ENCODE data around the gene VPREB3.

Gene VPREB3

GRCh38 chr22:23714596-23715578 is 39.3 kb downstream of the VPREB3 start:
- no peak overlapping the region for H3K4me3 ChIP-seq (ENCODE audit: low read depth, low read length)
- no peaks in the 10 kb centered on the region for H3K27me3 ChIP-seq (ENCODE audit: control insufficient read depth, insufficient read depth, low read length)
- H3K9ac ChIP-seq (ENCODE audit: low read depth, low read length) = no peak overlapping the region
- H3K4me1 ChIP-seq (ENCODE audit: control insufficient read depth, insufficient read depth, low read length) = no peaks in the 10 kb centered on the region
- H3K36me3 ChIP-seq (ENCODE audit: control insufficient read depth, insufficient read depth, low read length) = peaks cover 28% of the 10 kb centered on the region
- no peaks in the 10 kb centered on the region for H3K9me3 ChIP-seq (ENCODE audit: control insufficient read depth, insufficient read depth, low read length)

DNA sequence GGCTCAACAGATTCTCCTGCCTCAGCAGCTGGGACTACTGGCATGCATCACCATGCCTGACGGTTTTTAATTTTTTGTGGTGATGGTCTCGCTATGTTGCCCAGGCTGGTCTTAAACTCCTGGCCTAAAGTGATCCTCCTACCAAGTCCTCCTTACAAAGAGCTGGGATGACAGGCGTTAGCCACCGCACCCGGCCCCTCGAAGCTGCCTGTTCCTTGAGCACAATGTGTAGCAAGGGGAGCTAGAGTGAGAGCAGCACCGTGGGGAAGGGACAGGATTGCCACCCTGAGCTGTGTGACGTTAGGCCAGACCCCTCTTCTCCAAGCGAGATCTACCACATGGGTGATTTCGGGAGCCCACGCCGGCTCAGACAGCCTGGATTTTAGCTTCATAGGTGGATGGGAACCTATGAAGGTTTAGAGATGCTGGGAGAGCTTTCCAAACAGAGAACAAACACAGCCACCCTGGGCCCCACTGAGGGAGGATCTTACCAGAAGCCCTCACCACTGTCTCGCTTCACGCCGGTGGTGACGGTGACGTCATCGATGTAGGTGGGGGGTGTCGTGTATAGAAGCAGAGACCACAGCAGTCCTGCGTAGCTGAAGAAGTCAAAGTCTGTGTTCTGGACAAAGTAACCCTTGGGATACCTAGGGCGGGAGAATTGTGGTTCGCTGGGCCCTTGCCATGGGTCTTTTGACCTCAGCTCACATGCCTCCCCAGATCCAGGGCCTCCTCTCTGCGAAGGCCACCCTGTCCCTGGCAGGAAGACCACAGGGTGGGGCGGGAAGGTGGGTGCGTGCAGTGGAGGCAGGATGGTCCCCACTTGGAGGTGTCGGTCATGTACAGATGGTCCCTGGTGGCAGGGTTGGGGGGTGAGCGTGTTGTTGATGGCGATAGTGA is 40.3 kb downstream of the VPREB3 start:
- H3K4me3 ChIP-seq (ENCODE audit: low read depth, low read length) = no peak overlapping the region
- H3K4me1 ChIP-seq (ENCODE audit: control insufficient read depth, insufficient read depth, low read length) = no peaks in the 10 kb centered on the region
- H3K36me3 ChIP-seq (ENCODE audit: control insufficient read depth, insufficient read depth, low read length) = peaks cover 32% of the 10 kb centered on the region

DNA sequence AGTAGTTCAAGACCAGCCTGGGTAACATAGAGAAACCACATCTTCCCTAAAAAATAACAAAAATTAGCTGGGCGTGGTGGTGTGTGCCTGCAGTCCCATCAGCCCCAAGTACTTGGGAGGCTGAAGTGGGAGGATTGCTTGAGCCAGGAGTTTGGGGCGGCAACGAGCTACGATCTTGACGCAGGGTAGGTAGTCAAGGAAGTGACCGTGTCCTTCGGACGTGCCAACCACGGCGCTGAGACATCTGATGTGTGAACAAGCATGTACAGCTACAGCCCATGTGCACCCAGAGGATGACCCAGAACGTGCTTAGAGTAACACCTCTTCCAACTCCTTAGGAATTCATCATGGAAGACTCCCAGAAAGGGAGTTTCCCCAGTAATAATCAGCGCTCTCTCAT is 42.0 kb downstream of the VPREB3 start:
- Histone ChIP-seq H3K27me3 (ENCODE audit: control insufficient read depth, insufficient read depth, low read length) (no peaks in the 10 kb centered on the region), H3K4me3 (ENCODE audit: low read depth, low read length) (no peak overlapping the region), H3K9me3 (ENCODE audit: control insufficient read depth, insufficient read depth, low read length) (no peaks in the 10 kb centered on the region), H3K36me3 (ENCODE audit: control insufficient read depth, insufficient read depth, low read length) (peaks cover 33% of the 10 kb centered on the region), H3K4me1 (ENCODE audit: control insufficient read depth, insufficient read depth, low read length) (no peaks in the 10 kb centered on the region), H3K9ac (ENCODE audit: low read depth, low read length) (no peak overlapping the region)

More for the DNA sequence above, 40.3 kb downstream of the VPREB3 start:
- Histone ChIP-seq H3K9ac (ENCODE audit: low read depth, low read length) (no peak overlapping the region), H3K27me3 (ENCODE audit: control insufficient read depth, insufficient read depth, low read length) (no peaks in the 10 kb centered on the region), H3K9me3 (ENCODE audit: control insufficient read depth, insufficient read depth, low read length) (no peaks in the 10 kb centered on the region)

DNA sequence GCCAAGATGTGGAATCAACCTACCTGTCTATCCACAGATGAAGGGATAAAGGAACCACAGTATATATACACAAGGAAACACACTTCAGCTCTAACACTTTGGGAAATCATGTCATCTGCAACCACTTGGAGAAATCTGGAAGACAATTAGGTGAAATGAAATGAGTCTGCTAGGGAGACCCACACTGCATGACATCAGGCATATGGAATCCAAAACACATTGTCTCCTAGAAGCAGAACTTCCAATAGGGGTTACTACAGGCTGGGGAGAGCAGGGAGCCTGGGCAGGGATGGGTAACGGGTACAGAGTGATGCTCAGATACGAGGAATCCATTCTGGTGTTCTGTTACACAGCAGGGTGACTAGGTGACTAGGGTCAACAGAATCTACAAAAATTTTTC is 45.1 kb downstream of the VPREB3 start:
- H3K27me3 ChIP-seq (ENCODE audit: control insufficient read depth, insufficient read depth, low read length) = no peaks in the 10 kb centered on the region
- peaks cover 35% of the 10 kb centered on the region for H3K36me3 ChIP-seq (ENCODE audit: control insufficient read depth, insufficient read depth, low read length)

GRCh38 chr22:23708270-23708669 is 46.0 kb downstream of the VPREB3 start:
- no peaks in the 10 kb centered on the region for H3K27me3 ChIP-seq (ENCODE audit: control insufficient read depth, insufficient read depth, low read length)
- no peaks in the 10 kb centered on the region for H3K9me3 ChIP-seq (ENCODE audit: control insufficient read depth, insufficient read depth, low read length)
- H3K4me3 ChIP-seq (ENCODE audit: low read depth, low read length) = no peak overlapping the region
- H3K36me3 ChIP-seq (ENCODE audit: control insufficient read depth, insufficient read depth, low read length) = peaks cover 29% of the 10 kb centered on the region
- no peaks in the 10 kb centered on the region for H3K4me1 ChIP-seq (ENCODE audit: control insufficient read depth, insufficient read depth, low read length)
- H3K9ac ChIP-seq (ENCODE audit: low read depth, low read length) = no peak overlapping the region

More for the DNA sequence above, 45.1 kb downstream of the VPREB3 start:
- H3K9ac ChIP-seq (ENCODE audit: low read depth, low read length) = no peak overlapping the region
- H3K4me1 ChIP-seq (ENCODE audit: control insufficient read depth, insufficient read depth, low read length) = no peaks in the 10 kb centered on the region
- H3K9me3 ChIP-seq (ENCODE audit: control insufficient read depth, insufficient read depth, low read length) = no peaks in the 10 kb centered on the region
- H3K4me3 ChIP-seq (ENCODE audit: low read depth, low read length) = no peak overlapping the region

- Histone ChIP-seq H3K9ac (ENCODE audit: low read depth, low read length) (no peak overlapping the region), H3K4me3 (ENCODE audit: low read depth, low read length) (no peak overlapping the region), H3K9me3 (ENCODE audit: control insufficient read depth, insufficient read depth, low read length) (no peaks in the 10 kb centered on the region), H3K36me3 (ENCODE audit: control insufficient read depth, insufficient read depth, low read length) (peaks cover 20% of the 10 kb centered on the region), H3K4me1 (ENCODE audit: control insufficient read depth, insufficient read depth, low read length) (no peaks in the 10 kb centered on the region), H3K27me3 (ENCODE audit: control insufficient read depth, insufficient read depth, low read length) (no peaks in the 10 kb centered on the region)
Observed at GRCh38 chr22:23705358-23705757, 48.9 kb downstream of the VPREB3 start.

DNA sequence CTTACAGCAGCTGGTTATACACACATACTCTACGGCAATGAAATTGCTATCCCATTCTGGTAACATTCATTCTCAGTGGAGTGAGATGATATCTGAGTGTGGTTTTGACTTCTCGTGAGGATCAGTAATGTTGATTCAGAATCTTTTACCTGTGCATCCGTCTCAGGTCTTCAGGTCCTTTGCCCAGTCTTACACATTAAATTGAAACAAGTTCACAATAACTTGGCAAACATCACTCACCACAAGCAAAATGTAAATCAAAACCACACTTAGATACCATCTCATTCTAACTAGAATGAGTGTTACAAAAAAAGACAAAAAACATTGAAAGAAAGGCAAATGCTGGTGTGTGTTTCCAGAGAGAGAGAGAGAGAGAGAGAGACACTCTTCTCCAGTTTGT is 49.4 kb downstream of the VPREB3 start:
- Histone ChIP-seq H3K9me3 (ENCODE audit: control insufficient read depth, insufficient read depth, low read length) (no peaks in the 10 kb centered on the region), H3K9ac (ENCODE audit: low read depth, low read length) (no peak overlapping the region), H3K27me3 (ENCODE audit: control insufficient read depth, insufficient read depth, low read length) (no peaks in the 10 kb centered on the region), H3K36me3 (ENCODE audit: control insufficient read depth, insufficient read depth, low read length) (peaks cover 16% of the 10 kb centered on the region), H3K4me1 (ENCODE audit: control insufficient read depth, insufficient read depth, low read length) (no peaks in the 10 kb centered on the region), H3K4me3 (ENCODE audit: low read depth, low read length) (no peak overlapping the region)

- Histone ChIP-seq H3K9ac (ENCODE audit: low read depth, low read length) (no peak overlapping the region), H3K4me3 (ENCODE audit: low read depth, low read length) (no peak overlapping the region), H3K4me1 (ENCODE audit: control insufficient read depth, insufficient read depth, low read length) (no peaks in the 10 kb centered on the region), H3K27me3 (ENCODE audit: control insufficient read depth, insufficient read depth, low read length) (no peaks in the 10 kb centered on the region), H3K9me3 (ENCODE audit: control insufficient read depth, insufficient read depth, low read length) (no peaks in the 10 kb centered on the region), H3K36me3 (ENCODE audit: control insufficient read depth, insufficient read depth, low read length) (peaks cover 14% of the 10 kb centered on the region)
Observed at GRCh38 chr22:23704062-23704461, 50.2 kb downstream of the VPREB3 start.

Measured in iPS-15b (cell line).